Measurements from ENCODE around the gene ACAN.

ACAN gene

DNA sequence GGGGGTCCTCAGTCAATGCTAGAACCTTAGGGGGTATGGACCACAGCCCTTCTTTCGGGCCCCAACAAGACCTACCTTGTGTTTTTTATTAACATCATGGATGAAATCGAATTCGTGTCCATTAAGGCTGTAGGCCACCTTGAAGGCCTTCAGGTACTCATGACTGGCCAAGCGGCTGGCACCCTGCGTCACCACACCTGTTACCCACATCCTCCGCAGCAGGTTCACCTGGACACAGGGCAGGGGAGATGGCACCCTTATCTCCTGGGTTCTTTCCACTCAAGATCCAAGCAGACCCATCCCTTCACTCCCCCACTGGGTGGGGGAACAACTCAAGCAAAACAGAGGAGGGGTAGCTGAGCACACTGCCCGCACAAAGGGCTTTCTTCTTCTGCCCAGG lies 103.3 kb downstream of the ACAN start:
- TF ChIP-seq, protein P1, sequence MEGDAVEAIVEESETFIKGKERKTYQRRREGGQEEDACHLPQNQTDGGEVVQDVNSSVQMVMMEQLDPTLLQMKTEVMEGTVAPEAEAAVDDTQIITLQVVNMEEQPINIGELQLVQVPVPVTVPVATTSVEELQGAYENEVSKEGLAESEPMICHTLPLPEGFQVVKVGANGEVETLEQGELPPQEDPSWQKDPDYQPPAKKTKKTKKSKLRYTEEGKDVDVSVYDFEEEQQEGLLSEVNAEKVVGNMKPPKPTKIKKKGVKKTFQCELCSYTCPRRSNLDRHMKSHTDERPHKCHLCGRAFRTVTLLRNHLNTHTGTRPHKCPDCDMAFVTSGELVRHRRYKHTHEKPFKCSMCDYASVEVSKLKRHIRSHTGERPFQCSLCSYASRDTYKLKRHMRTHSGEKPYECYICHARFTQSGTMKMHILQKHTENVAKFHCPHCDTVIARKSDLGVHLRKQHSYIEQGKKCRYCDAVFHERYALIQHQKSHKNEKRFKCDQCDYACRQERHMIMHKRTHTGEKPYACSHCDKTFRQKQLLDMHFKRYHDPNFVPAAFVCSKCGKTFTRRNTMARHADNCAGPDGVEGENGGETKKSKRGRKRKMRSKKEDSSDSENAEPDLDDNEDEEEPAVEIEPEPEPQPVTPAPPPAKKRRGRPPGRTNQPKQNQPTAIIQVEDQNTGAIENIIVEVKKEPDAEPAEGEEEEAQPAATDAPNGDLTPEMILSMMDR (IDR thresholded peaks at IDR 0.05; ENCODE audit: low read depth, low read length) = no peak
- Histone ChIP-seq H3K4me3 (ENCODE audit: low read depth, low read length) (no peak overlapping the region), H3K36me3 (peaks cover 61% of the 10 kb centered on the region), H3K27me3 (ENCODE audit: insufficient read depth, low read depth, severe bottlenecking) (no peaks in the 10 kb centered on the region), H3K9me3 (ENCODE audit: severe bottlenecking) (no peaks in the 10 kb centered on the region), H3K27ac (no peak overlapping the region)
- no peak for DNase-seq

DNA sequence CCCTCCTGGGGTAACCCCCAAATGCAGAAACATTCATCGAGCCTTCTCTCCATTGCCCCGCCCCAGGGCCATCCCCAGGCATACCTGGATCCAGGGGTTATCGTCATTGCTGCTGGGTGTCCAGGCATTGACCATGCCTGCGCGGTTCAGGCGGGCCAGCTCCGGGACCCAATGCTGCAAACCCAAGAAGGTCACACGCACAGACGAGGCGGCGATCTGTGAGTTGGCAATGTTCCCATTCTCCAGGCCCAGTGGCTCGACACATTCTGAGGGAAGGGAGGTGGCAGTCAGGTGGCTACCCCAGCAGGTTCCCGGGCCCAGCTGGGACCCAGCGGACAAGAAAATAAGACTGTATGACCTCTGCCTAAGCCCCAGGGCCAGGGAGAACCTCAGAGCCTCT lies 103.9 kb downstream of the ACAN start:
- no peak for DNase-seq
- no peaks in the 10 kb centered on the region for H3K27me3 ChIP-seq (ENCODE audit: insufficient read depth, low read depth, severe bottlenecking)
- no peak overlapping the region for H3K4me3 ChIP-seq (ENCODE audit: low read depth, low read length)
- H3K27ac ChIP-seq = no peak overlapping the region
- H3K36me3 ChIP-seq = peaks cover 61% of the 10 kb centered on the region
- TF ChIP-seq, protein P1 (IDR thresholded peaks at IDR 0.05; ENCODE audit: low read depth, low read length) = no peak
- H3K9me3 ChIP-seq (ENCODE audit: severe bottlenecking) = no peaks in the 10 kb centered on the region

DNA sequence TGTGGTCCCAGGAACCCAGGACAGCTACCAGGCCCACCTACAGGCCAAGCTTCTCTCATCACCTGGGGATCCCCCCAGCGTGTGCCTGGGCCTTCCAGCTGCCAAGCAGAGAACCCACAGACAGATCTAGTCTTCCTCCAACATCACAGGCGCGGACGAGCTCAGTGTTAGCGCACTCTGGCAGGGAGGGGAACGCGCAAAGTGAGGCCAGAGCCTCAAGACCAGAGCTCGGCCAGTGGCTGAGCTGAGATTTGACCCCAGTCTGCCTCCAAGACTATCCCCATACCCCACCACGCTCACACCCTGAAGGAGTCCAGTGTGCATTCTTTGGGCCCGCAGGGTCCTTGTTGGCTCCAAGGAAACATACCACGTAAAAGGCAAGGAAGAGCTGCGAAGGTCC lies 104.9 kb downstream of the ACAN start:
- no peak overlapping the region for H3K27ac ChIP-seq
- peaks cover 57% of the 10 kb centered on the region for H3K36me3 ChIP-seq
- no peaks in the 10 kb centered on the region for H3K9me3 ChIP-seq (ENCODE audit: severe bottlenecking)
- no peak overlapping the region for H3K4me3 ChIP-seq (ENCODE audit: low read depth, low read length)
- TF ChIP-seq, protein P1 (IDR thresholded peaks at IDR 0.05; ENCODE audit: low read depth, low read length) = no peak
- no peaks in the 10 kb centered on the region for H3K27me3 ChIP-seq (ENCODE audit: insufficient read depth, low read depth, severe bottlenecking)
- DNase-seq = no peak

DNA sequence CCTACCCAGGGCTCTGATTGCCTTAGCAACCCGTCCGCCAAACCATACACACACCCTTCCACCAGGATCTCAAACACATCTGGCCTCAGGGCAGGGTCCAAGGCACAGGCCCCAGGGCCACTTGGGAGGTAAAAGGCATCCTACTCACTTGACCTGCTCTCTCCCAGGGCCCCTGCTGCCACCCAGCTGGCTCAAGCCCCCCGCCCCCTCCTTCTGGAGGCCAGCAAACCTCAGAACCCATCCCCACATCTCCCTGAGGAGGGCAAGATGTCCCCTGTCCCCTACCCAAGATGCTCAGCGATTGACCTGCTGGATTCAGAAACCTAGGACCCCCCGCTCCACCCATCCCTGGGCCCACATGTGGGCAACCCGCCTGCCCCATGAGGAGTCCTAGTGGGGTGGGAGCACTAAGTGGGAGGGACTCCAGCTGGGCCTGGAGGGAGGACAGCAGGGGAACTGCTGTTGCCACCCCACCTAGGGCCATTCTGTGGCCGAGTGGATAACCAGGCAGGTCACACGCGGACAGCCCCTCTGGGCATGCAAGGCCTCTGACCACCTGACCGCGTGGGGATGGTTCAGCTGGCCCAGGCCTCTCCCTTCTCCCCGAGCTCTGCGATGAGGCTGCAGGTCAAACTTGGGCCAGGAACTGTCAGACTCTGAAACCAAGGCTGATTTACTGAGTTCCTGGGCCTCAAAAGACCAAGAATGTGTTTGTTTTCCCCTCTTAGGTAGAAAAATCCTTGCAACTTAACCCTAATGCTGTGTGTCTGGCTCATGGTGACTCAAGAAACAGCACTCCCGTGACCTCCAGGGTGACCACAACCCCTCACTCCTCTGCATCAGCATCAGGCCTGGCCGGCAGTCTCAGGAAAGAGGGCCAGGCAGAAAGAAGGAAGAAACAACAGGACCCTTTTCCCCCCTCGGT lies 105.7 kb downstream of the ACAN start:
- DNase-seq = no peak
- H3K9me3 ChIP-seq (ENCODE audit: severe bottlenecking) = no peaks in the 10 kb centered on the region
- no peaks in the 10 kb centered on the region for H3K27me3 ChIP-seq (ENCODE audit: insufficient read depth, low read depth, severe bottlenecking)
- no peak overlapping the region for H3K4me3 ChIP-seq (ENCODE audit: low read depth, low read length)
- TF ChIP-seq, protein P1 (IDR thresholded peaks at IDR 0.05; ENCODE audit: low read depth, low read length) = no peak
- H3K27ac ChIP-seq = no peak overlapping the region
- peaks cover 54% of the 10 kb centered on the region for H3K36me3 ChIP-seq

DNA sequence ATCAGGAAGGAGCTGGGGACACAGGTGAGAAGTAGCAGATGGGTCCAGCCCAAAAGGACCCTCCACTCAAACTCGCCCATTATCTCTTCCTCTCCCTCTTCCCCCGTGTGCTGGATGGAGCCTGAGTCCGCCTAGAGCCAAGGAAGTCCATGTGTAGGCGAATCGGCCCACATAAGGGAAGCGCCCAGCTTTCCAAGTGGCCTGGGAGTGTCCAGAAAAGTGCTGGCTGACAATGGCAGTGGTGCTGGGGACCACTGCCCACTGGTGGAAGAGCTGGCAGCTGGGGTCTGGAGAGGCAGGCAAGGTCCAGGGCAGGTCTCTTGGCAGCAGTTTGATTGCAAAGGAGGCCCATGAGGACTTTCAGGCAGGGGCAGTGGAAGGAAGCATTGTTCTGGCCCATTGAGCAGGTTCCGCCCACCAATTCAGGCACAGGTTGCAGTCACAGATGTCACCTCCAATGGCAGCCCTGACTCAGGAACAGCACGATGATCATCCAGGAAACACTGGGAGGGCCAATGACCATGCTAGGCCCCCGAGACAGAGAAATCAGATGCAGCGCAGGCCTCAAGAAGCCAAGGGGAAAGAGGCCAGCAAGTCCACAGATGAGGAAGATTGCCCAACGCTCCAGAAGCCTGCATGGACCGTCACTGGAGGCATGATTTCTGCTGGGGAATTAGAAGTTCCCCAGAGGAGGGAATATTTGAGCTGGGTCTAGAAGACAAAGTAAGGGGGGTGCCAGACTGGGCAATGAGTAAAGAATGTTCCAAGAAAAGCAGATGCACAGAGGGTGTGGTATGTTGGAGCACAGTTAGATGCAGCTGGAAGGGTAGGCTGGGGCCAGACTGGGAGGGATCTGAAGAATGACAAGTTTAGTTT lies 107.0 kb downstream of the ACAN start:
- DNase-seq = no peak
- peaks cover 43% of the 10 kb centered on the region for H3K36me3 ChIP-seq
- no peaks in the 10 kb centered on the region for H3K27me3 ChIP-seq (ENCODE audit: insufficient read depth, low read depth, severe bottlenecking)
- H3K9me3 ChIP-seq (ENCODE audit: severe bottlenecking) = no peaks in the 10 kb centered on the region
- TF ChIP-seq, protein P1 (IDR thresholded peaks at IDR 0.05; ENCODE audit: low read depth, low read length) = no peak
- no peak overlapping the region for H3K27ac ChIP-seq
- H3K4me3 ChIP-seq (ENCODE audit: low read depth, low read length) = no peak overlapping the region
